Endodermal cell (in vitro differentiated cells): ENCODE results near the gene ADGRL3. TPM values are rescaled to one million over a fixed set of nuclear protein-coding genes. Genes with fewer than 3 reads are reported as not detected.

Experiments
- DNase-seq: peaks from one replicate; pipeline ENCODE4 v3.0.0-alpha.2; 2017
- H3K27ac ChIP-seq: 2 replicates; pipeline ENCODE4 v1.5.1; 2013; ENCODE audit warnings: mild to moderate bottlenecking, low read depth, low read length, moderate library complexity
- H3K27me3 ChIP-seq: 2 replicates; pipeline ENCODE4 v1.6.1; 2013; ENCODE audit warnings: mild to moderate bottlenecking, low read length, moderate library complexity; ENCODE audit not compliant: insufficient read depth, control insufficient read depth, poor library complexity, severe bottlenecking
- H3K36me3 ChIP-seq: 2 replicates; pipeline ENCODE4 v1.7.0; 2013; ENCODE audit warnings: mild to moderate bottlenecking, low read length, moderate library complexity; ENCODE audit not compliant: control insufficient read depth, insufficient read depth
- H3K4me1 ChIP-seq: one replicate; pipeline ENCODE4 v1.7.0; 2013; ENCODE audit warnings: low read length; ENCODE audit not compliant: control insufficient read depth, insufficient read depth
- H3K4me3 ChIP-seq: 2 replicates; pipeline ENCODE4 v1.5.1; 2013; ENCODE audit warnings: mild to moderate bottlenecking, low read length, moderate library complexity
- H3K9ac ChIP-seq: 2 replicates; pipeline ENCODE4 v1.6.1; 2013; ENCODE audit warnings: mild to moderate bottlenecking, low read length, moderate library complexity; ENCODE audit not compliant: poor library complexity, severe bottlenecking; ENCODE audit errors: extremely low read depth
- H3K9me3 ChIP-seq: 2 replicates; pipeline ENCODE4 v1.6.1; 2013; ENCODE audit warnings: mild to moderate bottlenecking, low read length, moderate library complexity; ENCODE audit not compliant: control insufficient read depth
- H3K27ac Mint-ChIP-seq: 2 replicates; pipeline ENCODE4 v1.8.0; 2020; ENCODE audit warnings: mixed read lengths
- H3K27me3 Mint-ChIP-seq: 2 replicates; pipeline ENCODE4 v1.8.0; 2021; ENCODE audit warnings: mild to moderate bottlenecking, mixed read lengths; ENCODE audit not compliant: insufficient read depth
- H3K36me3 Mint-ChIP-seq: 2 replicates; pipeline ENCODE4 v1.8.0; 2020; ENCODE audit warnings: low read depth, mixed read lengths
- H3K4me1 Mint-ChIP-seq: 2 replicates; pipeline ENCODE4 v1.8.0; 2020; ENCODE audit warnings: mixed read lengths
- H3K4me3 Mint-ChIP-seq: 2 replicates; pipeline ENCODE4 v1.8.0; 2020; ENCODE audit warnings: mild to moderate bottlenecking, moderate library complexity, mixed read lengths
- H3K9me3 Mint-ChIP-seq: 2 replicates; pipeline ENCODE4 v1.8.0; 2020; ENCODE audit warnings: mild to moderate bottlenecking, mixed read lengths
- WGBS, 2 experiments: methylation state at CpG; one replicate each; pipeline versions ENCODE4 v1.1.5 to v1.1.7; 2013; ENCODE audit warnings: missing lambda C conversion rate in 2 of 2, mixed read lengths in 1 of 2; ENCODE audit not compliant: insufficient coverage in 1 of 2, insufficient read length in 1 of 2; 5-methylcytosine and 5-hydroxymethylcytosine counted together
- total RNA-seq, 2 donors: library from RNA; stranded (reverse); fragmentation: NEBNext Ultra II Directional in 1 of 2; extraction: Animal tissue kit (Norgen Biotek cat#: 25700) in 1 of 2; gene quantifications; 2 replicates in 1 of 2; 3 replicates in 1 of 2; pipeline ENCODE4 v1.2.1, GENCODE V29; 2021
- TF ChIP-seq, protein P1 (sequence below): fragments of 200-600 bp; sonication (generic); conservative IDR thresholded peaks from 2 replicates; pipeline ENCODE4 v1.5.0; 2021; ENCODE audit warnings: antibody characterized with exemption, mild to moderate bottlenecking

Gene ADGRL3
- total RNA-seq, 2 donors from 2014 or later: 9.9 to 10.3 TPM

DNA sequence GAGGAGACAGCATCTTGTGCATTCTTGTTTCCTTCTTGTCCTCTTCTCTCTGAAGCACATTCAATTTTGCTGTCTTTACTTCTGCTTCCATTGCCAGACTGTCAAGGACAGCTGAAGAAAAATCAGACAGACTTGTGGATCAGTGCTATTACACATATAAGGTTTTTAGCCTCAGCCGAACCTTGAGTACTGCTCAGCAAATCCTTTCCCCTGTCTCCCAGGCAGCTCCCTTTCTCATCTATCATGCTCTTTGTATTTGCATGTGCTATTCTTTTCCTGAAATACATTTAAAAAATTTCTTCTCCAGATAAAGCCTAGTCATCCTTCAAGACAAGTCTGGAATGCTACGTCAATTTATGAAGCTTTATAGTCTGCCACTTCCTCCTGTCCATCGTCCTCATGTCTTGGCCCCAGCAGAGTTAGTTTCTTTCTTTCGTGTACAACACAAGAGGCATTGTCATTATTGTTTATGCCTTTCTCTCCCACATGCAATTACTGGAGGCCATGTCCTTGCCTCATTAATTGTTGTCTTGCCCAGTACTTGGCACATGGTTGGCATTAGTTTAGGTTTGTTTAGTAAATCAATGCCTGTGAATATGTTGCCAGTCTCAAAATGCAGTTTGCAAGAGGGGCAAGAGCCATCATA is 45.1 kb downstream of the ADGRL3 start:
- H3K9ac ChIP-seq: no peak overlapping the region

DNA sequence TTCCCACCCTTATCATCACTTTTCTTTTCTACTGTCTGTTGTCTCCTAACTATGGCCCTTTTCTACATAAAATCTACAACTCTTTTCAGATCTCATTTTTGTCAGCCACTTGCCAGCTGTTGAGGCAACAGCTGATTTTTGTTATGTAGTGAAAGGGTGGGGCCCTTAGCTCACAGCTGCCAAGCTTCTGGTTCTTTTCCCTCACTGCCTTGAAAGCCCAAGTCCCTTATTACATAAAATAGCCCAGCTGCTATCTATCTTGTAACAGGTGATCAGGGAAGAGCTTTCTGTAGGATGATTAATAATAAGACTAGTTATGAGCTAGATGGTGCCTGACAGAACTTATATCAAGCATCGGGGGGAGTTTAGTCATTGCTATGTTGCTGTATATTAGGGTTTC is 45.9 kb downstream of the ADGRL3 start:
- no peak overlapping the region for H3K9ac ChIP-seq
- no peaks in the 10 kb centered on the region for H3K36me3 Mint-ChIP-seq
- no peaks in the 10 kb centered on the region for H3K4me1 ChIP-seq
- peaks cover 22% of the 10 kb centered on the region for H3K4me1 Mint-ChIP-seq
- TF ChIP-seq, protein P1, sequence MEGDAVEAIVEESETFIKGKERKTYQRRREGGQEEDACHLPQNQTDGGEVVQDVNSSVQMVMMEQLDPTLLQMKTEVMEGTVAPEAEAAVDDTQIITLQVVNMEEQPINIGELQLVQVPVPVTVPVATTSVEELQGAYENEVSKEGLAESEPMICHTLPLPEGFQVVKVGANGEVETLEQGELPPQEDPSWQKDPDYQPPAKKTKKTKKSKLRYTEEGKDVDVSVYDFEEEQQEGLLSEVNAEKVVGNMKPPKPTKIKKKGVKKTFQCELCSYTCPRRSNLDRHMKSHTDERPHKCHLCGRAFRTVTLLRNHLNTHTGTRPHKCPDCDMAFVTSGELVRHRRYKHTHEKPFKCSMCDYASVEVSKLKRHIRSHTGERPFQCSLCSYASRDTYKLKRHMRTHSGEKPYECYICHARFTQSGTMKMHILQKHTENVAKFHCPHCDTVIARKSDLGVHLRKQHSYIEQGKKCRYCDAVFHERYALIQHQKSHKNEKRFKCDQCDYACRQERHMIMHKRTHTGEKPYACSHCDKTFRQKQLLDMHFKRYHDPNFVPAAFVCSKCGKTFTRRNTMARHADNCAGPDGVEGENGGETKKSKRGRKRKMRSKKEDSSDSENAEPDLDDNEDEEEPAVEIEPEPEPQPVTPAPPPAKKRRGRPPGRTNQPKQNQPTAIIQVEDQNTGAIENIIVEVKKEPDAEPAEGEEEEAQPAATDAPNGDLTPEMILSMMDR: no peak
- H3K36me3 ChIP-seq: no peaks in the 10 kb centered on the region
- DNase-seq: no peak
- H3K4me3 ChIP-seq: no peak overlapping the region
- no peak overlapping the region for H3K27ac Mint-ChIP-seq
- H3K27me3 ChIP-seq: no peaks in the 10 kb centered on the region
- H3K9me3 Mint-ChIP-seq: no peaks in the 10 kb centered on the region
- 86 to 100% methylated on average over 1 of the region's 1 CpG for WGBS, 2 experiments
- no peaks in the 10 kb centered on the region for H3K27me3 Mint-ChIP-seq
- H3K9me3 ChIP-seq: no peaks in the 10 kb centered on the region
- H3K4me3 Mint-ChIP-seq: no peak overlapping the region
- H3K27ac ChIP-seq: no peak overlapping the region

More for the DNA sequence above, 45.1 kb downstream of the ADGRL3 start:
- Histone ChIP-seq H3K4me3 (no peak overlapping the region), H3K27ac (no peak overlapping the region), H3K27me3 (no peaks in the 10 kb centered on the region), H3K9me3 (no peaks in the 10 kb centered on the region), H3K36me3 (no peaks in the 10 kb centered on the region), H3K4me1 (no peaks in the 10 kb centered on the region)
- H3K27ac Mint-ChIP-seq: no peak overlapping the region
- DNase-seq: no peak
- H3K4me3 Mint-ChIP-seq: no peak overlapping the region
- peaks cover 22% of the 10 kb centered on the region for H3K4me1 Mint-ChIP-seq
- H3K27me3 Mint-ChIP-seq: no peaks in the 10 kb centered on the region
- no peaks in the 10 kb centered on the region for H3K36me3 Mint-ChIP-seq
- H3K9me3 Mint-ChIP-seq: no peaks in the 10 kb centered on the region
- 75 to 92% methylated on average over 2 to 4 of the region's 4 CpGs for WGBS, 2 experiments
- TF ChIP-seq, protein P1: no peak

DNA sequence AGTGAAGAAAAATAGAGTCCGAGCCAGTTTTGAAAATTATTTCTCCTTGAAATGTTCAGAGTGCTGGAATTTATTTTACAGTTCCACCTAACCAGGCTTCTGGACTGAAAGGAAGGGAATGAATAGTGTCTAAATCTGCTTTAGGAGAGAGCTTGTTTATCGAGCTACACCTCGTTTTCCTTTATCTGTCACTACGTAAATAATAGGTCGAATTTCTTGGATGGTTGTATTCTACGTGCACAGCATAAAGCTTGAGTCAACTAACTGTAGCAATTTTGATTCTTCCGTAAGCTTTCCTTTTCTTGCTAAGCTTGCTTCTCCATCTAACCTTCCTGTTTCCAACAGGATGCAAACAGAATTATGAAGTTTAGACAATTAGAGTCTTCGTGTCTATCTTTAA is 48.6 kb downstream of the ADGRL3 start:
- Histone ChIP-seq H3K27ac (no peak overlapping the region), H3K27me3 (no peaks in the 10 kb centered on the region), H3K4me3 (no peak overlapping the region), H3K4me1 (no peaks in the 10 kb centered on the region), H3K9me3 (no peaks in the 10 kb centered on the region), H3K9ac (no peak overlapping the region), H3K36me3 (no peaks in the 10 kb centered on the region)
- peaks cover 17% of the 10 kb centered on the region for H3K4me1 Mint-ChIP-seq
- H3K9me3 Mint-ChIP-seq: no peaks in the 10 kb centered on the region
- H3K4me3 Mint-ChIP-seq: no peak overlapping the region
- H3K36me3 Mint-ChIP-seq: no peaks in the 10 kb centered on the region
- TF ChIP-seq, protein P1: no peak
- no peak for DNase-seq
- no peaks in the 10 kb centered on the region for H3K27me3 Mint-ChIP-seq
- H3K27ac Mint-ChIP-seq: no peak overlapping the region
- WGBS, 2 experiments: 79 to 81% methylated on average over 7 to 8 of the region's 8 CpGs
